GM18499 (cell line): Measurements from ENCODE around the gene MPC1.
"Not testable (repeated sequence)": the region's sequence is repeated elsewhere in the genome, so short reads cannot be mapped to it uniquely, and the experiment has no call there.

Experiments used
- ATAC-seq: cut with Tn5 transposase; IDR thresholded peaks from one replicate; pipeline ENCODE4 v1.9.1; 2021; ENCODE audit warnings: moderate number of reproducible peaks; ENCODE audit not compliant: insufficient read depth, unreplicated experiment

The MPC1 gene

GRCh38 chr6:166382500-166382932, 224 bp downstream of the MPC1 start:
- peak; percentile 1 for ATAC-seq

GRCh38 chr6:166381733-166382499, 824 bp downstream of the MPC1 start:
- ATAC-seq, result no peak

GRCh38 chr6:166381381-166381732, 1.4 kb downstream of the MPC1 start:
- no peak for ATAC-seq

- no peak for ATAC-seq
Observed at GRCh38 chr6:166379800-166380199, 2.9 kb downstream of the MPC1 start.

GRCh38 chr6:166379103-166379586, 3.6 kb downstream of the MPC1 start:
- ATAC-seq, result no peak

- no peak for ATAC-seq
Observed at GRCh38 chr6:166377721-166378120, 5.0 kb downstream of the MPC1 start.

GRCh38 chr6:166375013-166375412, 7.7 kb downstream of the MPC1 start:
- ATAC-seq, result no peak

GRCh38 chr6:166370489-166370888, 12.3 kb downstream of the MPC1 start:
- no peak for ATAC-seq

- ATAC-seq, result no peak
Observed at GRCh38 chr6:166369782-166370181, 13.0 kb downstream of the MPC1 start.

- ATAC-seq, result no peak
Observed at GRCh38 chr6:166366921-166367320, 15.8 kb downstream of the MPC1 start.

- ATAC-seq, result no peak
Observed at GRCh38 chr6:166365806-166366205, 16.9 kb downstream of the MPC1 start.

GRCh38 chr6:166365221-166365620, 17.5 kb downstream of the MPC1 start:
- no peak for ATAC-seq

GRCh38 chr6:166364456-166364855, 18.3 kb downstream of the MPC1 start:
- no peak for ATAC-seq

GRCh38 chr6:166362427-166362826, 20.3 kb downstream of the MPC1 start:
- not testable (repeated sequence) for ATAC-seq

GRCh38 chr6:166361077-166361429, 21.7 kb downstream of the MPC1 start:
- ATAC-seq, result no peak

- no peak for ATAC-seq
Observed at GRCh38 chr6:166360243-166361076, 22.3 kb downstream of the MPC1 start.

- ATAC-seq, result no peak
Observed at GRCh38 chr6:166355552-166355951, 27.2 kb downstream of the MPC1 start.

- ATAC-seq, result no peak
Observed at GRCh38 chr6:166354965-166355364, 27.8 kb downstream of the MPC1 start.

- ATAC-seq, result no peak
Observed at GRCh38 chr6:166354143-166354542, 28.6 kb downstream of the MPC1 start.

- no peak for ATAC-seq
Observed at GRCh38 chr6:166353507-166353906, 29.2 kb downstream of the MPC1 start.

GRCh38 chr6:166352923-166353322, 29.8 kb downstream of the MPC1 start:
- ATAC-seq, result no peak
